Glomerular visceral epithelial cell (primary cell): ENCODE measurements around the gene SSBP3.

Source experiments
- DNase-seq: peaks from one replicate; pipeline ENCODE4 v3.0.0-alpha.2; 2016; ENCODE audit errors: extremely low spot score

SSBP3 gene

GRCh38 chr1:54409156-54410142, 3.3 kb upstream of the SSBP3 start:
- no peak for DNase-seq

- peak; percentile 65 for DNase-seq
Measured at GRCh38 chr1:54408147-54409066, 2.2 kb upstream of the SSBP3 start.

GRCh38 chr1:54407404-54408146, 1.4 kb upstream of the SSBP3 start:
- peak; percentile 82 for DNase-seq

GRCh38 chr1:54407154-54407403, 885 bp upstream of the SSBP3 start:
- DNase-seq: no peak

- DNase-seq: no peak
Measured at GRCh38 chr1:54405898-54406293, 298 bp downstream of the SSBP3 start.

- DNase-seq: peak; percentile 45
Measured at GRCh38 chr1:54404939-54405897, 976 bp downstream of the SSBP3 start.

GRCh38 chr1:54404263-54404662, 1.9 kb downstream of the SSBP3 start:
- DNase-seq: no peak

GRCh38 chr1:54403808-54404261, 2.4 kb downstream of the SSBP3 start:
- peak; percentile 66 for DNase-seq

- DNase-seq: peak; percentile 9
Measured at GRCh38 chr1:54403405-54403804, 2.8 kb downstream of the SSBP3 start.

- peak; percentile 69 for DNase-seq
Measured at GRCh38 chr1:54402896-54403295, 3.3 kb downstream of the SSBP3 start.

- no peak for DNase-seq
Measured at GRCh38 chr1:54401799-54402198, 4.4 kb downstream of the SSBP3 start.

- no peak for DNase-seq
Measured at GRCh38 chr1:54400329-54400728, 5.9 kb downstream of the SSBP3 start.

- DNase-seq: no peak
Measured at GRCh38 chr1:54399765-54400164, 6.4 kb downstream of the SSBP3 start.

GRCh38 chr1:54398963-54399528, 7.1 kb downstream of the SSBP3 start:
- no peak for DNase-seq

GRCh38 chr1:54397980-54398379, 8.2 kb downstream of the SSBP3 start:
- no peak for DNase-seq

GRCh38 chr1:54397090-54397591, 9.1 kb downstream of the SSBP3 start:
- DNase-seq: no peak

GRCh38 chr1:54396261-54396933, 9.8 kb downstream of the SSBP3 start:
- DNase-seq: no peak

- no peak for DNase-seq
Measured at GRCh38 chr1:54395281-54395934, 10.8 kb downstream of the SSBP3 start.

GRCh38 chr1:54394104-54394503, 12.1 kb downstream of the SSBP3 start:
- DNase-seq: no peak
